Amniotic stem cell (primary cell): ENCODE results near the gene CFHR1.
"Not testable (repeated sequence)": the region's sequence is repeated elsewhere in the genome, so short reads cannot be mapped to it uniquely, and the experiment has no call there.

Experiments
- DNase-seq: peaks from one replicate; lab custom pipeline; 2025; lab: John Stamatoyannopoulos, UW

CFHR1 gene

GRCh38 chr1:196819531-196819930 is at the start of gene CFHR1:
TSS of gene CFHR1 (plus strand) at chr1:196819731. CDS start at chr1:196819845, 114 bp downstream.
- not testable (repeated sequence) for DNase-seq

- not testable (repeated sequence) for DNase-seq
Measured at GRCh38 chr1:196769823-196770222, 49.7 kb upstream of the CFHR1 start.

- DNase-seq, result no peak
Measured at GRCh38 chr1:196773713-196774112, 45.8 kb upstream of the CFHR1 start.

DNA sequence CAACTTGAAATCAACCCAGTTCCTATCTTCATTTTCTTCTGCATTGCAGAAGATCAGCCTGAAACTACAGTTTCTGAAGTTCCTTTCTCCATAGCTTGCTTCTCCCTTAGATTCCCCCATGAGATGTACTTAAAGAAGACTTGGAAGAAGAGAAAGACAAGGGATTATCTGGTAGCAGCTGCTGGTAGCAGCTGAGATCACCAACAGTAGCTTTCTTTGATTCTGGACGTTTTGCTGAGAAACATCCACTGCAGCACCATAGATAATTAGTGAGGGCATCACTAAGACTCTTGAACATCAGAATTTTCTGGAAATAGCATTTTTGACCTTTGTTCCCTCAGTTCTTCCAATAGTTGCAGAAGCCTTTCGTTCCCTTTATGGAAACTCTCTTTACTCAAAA is 45.4 kb upstream of the CFHR1 start:
- no peak for DNase-seq

GRCh38 chr1:196774603-196775002 is 44.9 kb upstream of the CFHR1 start, which contains the start of gene CFHR3:
TSS of gene CFHR3 (plus strand) at chr1:196774840. CDS start at chr1:196774887, 47 bp downstream.
- no peak for DNase-seq

DNA sequence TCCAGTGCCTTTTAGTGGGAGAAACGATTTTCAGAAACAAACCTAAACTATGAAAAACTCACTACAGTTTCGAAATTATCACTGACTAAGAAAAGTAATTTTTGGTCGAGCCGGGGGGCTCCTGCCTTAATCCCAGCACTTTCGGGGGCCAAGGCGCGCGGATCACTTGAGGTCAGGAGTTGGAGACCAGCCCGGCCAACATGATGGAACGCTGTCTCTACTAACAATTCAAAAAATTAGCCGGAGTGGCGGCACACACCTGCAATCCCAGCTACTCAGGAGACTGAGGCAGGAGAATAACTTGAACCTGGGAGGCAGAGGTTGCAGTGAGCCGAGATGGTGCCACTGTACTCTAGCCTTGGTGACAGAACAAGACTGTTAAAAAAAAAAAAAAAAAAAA is 41.9 kb upstream of the CFHR1 start:
- no peak for DNase-seq

- no peak for DNase-seq
Measured at GRCh38 chr1:196779093-196779492, 40.4 kb upstream of the CFHR1 start.

GRCh38 chr1:196791252-196791651 is 28.3 kb upstream of the CFHR1 start:
- not testable (repeated sequence) for DNase-seq

DNA sequence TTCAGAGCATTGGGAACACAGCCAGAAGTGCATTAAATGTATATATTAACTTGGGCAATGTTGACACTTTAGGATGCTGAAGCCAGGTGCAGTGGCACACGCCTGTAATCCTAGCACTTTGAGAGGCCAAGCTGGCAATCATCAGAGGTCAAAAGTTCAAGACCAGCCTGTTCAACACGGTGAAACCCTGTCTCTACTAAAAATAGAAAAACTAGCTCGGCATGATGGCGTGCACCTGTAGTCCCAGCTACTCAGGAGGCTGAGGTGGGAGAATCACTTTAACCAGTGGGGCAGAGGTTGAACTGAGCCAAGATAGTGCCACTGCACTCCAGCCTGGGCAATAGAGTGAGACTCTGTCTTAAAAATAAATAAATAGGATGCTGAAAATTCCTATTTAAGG is 25.4 kb upstream of the CFHR1 start:
- DNase-seq, result not testable (repeated sequence)

GRCh38 chr1:196797891-196798290 is 21.6 kb upstream of the CFHR1 start:
- DNase-seq, result no peak

DNA sequence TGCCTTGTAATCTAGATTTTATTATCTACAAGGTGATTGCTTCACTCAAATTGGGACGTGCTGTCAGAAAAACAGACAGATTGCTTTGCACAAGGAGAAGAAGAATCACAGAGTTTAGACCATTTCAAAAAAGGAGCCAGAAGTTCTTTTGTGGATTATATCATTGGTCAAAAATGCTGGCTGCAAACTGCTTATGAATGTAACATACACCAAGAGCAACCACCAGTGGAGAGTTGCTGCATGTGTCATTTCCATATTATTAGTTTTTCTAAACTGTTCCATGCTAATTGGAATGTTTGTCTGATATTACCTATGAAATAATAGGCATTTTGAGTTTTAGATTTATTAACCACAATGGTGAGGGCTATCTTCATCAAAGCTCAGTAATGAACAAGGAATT is 17.6 kb upstream of the CFHR1 start:
- not testable (repeated sequence) for DNase-seq

DNA sequence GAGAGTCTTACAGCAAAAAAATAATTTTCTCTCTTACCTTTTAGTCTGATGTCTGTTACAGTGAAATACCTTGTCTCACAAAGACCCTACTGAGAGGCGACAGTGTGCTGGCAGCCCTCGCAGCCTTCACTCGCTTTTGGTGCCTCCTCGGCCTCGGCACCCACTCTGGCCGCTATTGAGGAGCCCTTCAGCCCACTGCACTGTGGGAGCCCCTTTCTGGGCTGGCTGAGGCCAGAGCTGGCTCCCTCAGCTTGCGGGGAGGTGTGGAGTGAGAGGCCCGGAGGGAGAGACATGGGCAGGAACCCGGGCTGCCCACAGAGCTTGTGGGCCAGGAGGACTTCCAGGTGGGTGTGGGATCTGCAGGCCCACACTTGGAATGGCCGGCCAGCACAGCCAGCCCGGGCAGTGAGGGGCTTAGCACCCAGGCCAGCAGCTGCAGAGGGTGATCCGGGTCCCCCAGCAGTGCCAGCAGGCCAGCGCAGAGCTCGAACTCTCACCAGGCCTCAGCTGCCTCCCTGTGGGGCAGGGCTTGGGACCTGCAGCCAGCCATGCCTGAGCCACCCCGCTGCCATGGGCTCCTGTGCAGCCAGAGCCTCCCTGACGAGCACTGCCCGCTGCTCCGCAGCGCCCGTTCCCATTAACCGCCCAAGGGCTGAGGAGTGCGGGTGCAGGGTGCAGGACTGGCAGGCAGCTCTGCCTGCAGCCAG is 10.8 kb upstream of the CFHR1 start:
- no peak for DNase-seq

GRCh38 chr1:196817442-196817841 is 2.1 kb upstream of the CFHR1 start:
- DNase-seq, result not testable (repeated sequence)

DNA sequence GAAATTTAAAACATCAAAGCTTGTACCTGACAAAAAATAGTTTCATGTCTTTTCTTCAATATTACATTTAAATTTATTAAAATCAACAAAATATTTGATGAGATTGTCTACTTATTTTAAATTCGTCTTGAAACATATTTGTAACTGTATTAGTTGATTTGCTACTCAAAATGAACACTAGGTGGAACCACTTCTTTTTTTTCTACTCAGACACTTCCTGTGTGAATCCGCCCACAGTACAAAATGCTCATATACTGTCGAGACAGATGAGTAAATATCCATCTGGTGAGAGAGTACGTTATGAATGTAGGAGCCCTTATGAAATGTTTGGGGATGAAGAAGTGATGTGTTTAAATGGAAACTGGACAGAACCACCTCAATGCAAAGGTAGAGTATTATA is 8.3 kb downstream of the CFHR1 start:
- peak; percentile 14 for DNase-seq

DNA sequence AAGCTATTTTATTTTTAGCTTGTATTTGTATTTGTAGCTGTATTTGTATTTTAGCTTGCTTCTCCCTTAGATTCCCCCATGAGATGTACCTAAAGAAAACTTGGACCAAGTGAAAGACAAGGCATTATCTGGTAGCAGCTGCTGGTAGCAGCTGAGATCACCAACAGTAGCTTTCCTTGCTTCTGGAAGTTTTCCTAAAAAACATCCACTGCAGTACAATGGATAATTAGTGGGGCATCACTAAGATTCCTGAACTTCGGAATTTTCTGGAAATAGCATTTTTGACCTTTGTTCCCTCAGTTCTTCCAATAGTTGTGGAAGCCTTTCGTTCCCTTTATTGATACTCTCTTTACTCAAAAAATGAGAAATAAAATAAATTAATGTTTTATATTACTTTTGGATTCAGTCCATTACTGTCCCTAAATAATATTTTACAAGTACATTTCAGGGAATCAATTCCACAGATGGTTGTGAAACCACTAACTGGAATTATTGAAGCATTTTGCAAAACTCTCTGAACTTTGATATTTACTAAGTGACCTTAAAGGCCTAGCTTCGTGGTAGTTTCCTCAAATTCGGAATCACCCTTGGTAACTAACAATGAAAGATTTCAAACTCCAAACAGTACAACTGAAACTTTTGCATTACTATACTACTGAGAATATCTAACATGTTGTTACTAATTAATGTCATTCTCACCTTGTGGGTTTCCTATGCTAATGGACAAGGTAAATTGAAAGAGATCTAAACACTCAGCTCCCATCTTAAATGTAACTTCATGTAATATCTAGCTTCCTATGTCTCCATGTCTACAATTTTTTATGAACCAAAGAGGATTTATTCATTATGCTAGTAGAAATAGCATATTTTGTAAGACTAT is 30.3 kb downstream of the CFHR1 start:
- DNase-seq, result not testable (repeated sequence)

DNA sequence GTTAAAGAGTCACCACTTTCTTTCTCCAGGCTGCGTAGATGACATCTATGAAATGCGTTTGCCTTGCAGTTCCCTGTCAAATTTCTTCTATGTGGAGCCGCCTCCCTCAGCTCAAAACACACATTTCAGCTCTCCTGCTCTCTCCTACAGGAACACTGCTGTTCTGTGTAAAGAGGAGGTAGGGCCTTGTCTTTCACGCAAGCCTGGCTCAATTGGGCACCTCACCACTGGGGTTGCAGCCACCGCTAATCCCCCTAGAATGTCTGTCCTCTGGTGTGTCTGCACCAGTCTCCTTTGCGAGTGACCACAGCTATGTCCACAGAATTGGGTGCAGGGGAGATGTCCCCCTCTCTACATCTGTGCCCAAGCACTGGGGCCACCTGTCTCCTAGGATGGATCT is 36.5 kb downstream of the CFHR1 start:
- DNase-seq, result no peak

DNA sequence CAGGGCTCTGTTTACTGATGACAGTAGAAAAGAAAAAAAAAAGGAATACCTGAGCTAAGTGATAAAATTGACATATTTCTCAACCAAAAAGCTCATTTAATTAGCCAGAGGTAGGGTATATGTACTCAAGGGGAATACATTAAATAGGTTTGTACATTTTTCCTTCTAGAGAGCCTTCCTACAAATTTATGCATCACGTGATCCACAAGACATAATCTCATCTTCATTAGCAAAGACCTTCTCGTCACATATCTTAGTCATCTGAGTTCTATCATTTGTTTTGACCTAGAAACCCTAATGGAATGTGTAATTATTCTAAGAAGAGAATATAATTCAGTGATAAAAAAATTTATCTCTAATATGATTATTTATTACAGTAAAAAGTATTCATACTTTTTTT is 37.7 kb downstream of the CFHR1 start:
- no peak for DNase-seq

- DNase-seq, result no peak
Measured at GRCh38 chr1:196858811-196859210, 39.3 kb downstream of the CFHR1 start.

DNA sequence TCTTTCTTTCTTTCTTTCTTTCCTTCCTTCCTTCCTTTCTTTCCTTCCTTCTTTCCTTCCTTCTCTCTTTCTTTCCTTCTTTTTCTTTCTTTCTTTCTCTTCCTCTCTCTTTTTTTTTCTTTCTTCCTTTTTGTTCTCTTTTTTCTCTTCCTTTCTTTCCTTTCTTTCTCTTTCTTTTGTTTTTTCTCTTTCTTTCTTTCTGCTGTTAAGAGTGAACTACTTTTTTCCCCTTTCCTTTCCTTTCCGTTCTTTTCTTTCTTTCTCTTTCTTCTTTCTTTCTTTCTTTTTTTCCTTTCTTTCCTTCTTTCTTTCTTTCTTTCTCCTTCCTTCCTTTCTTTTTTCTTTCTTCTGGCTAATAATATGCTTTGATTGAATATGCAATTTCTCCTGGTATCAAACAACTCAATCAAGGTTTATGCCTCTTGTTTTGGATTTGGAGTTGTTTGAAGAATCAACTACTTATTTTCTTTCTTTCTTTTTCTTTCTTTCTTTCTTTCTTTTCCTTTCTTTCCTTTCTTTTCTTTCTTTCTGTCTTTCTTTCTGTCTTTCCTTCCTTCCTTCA is 40.9 kb downstream of the CFHR1 start:
- no peak for DNase-seq

DNA sequence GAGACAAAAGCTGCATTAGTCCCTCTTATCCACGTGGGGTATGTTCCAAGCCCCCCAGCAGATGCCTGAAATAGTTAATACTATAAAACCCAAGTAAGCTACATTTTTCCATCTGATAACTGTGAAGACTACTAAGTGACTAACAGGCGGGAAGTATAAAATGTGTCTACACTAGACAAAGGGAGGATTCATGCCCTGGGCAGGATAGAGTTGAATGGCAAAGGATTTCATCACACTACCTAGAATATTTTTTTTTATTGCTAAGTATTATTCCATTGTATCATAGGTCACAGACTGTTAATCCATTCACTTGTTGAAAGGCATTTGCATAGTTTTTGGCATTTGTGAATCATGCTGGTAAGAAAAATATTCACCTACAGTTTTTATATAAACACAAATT is 41.9 kb downstream of the CFHR1 start:
- DNase-seq, result no peak

- DNase-seq, result no peak
Measured at GRCh38 chr1:196866974-196867373, 47.4 kb downstream of the CFHR1 start.

- DNase-seq, result no peak
Measured at GRCh38 chr1:196873385-196873784, 53.9 kb downstream of the CFHR1 start.

DNA sequence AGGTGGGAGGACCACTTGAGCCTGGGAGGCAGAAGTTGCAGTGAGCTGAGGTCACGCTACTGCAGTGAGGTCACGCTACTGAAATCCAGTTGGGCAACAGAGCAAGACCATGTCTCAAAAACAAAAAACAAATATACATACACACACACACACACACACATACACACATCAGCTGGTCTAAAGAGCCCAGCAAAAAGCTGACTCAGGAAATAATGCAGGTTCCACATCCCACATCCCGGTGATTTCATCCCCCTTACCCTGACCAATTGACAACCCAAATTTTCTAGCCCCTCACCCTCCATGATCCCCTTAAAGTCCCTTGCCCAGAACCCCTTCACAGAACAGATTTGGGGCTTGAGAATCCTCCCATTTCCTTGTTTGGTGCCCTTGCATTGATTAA is 56.4 kb downstream of the CFHR1 start:
- no peak for DNase-seq
